ENCODE measurements around the gene TPST2.

The TPST2 gene

GRCh38 chr22:26545827-26546226, 44.1 kb downstream of the TPST2 start:
- TF ChIP-seq CTCF (IDR thresholded peaks at IDR 0.05; ENCODE audit: low read depth, low read length, missing control alignments): no peak
- H3K4me3 ChIP-seq (ENCODE audit: low read depth, low read length): no peak overlapping the region
- DNase-seq (ENCODE audit: low read depth): no peak

GRCh38 chr22:26545385-26545784, 44.5 kb downstream of the TPST2 start:
- H3K4me3 ChIP-seq (ENCODE audit: low read depth, low read length): no peak overlapping the region
- DNase-seq (ENCODE audit: low read depth): no peak
- no peak for TF ChIP-seq CTCF (IDR thresholded peaks at IDR 0.05; ENCODE audit: low read depth, low read length, missing control alignments)

GRCh38 chr22:26544489-26544888, 45.4 kb downstream of the TPST2 start:
- DNase-seq (ENCODE audit: low read depth): no peak
- no peak for TF ChIP-seq CTCF (IDR thresholded peaks at IDR 0.05; ENCODE audit: low read depth, low read length, missing control alignments)
- H3K4me3 ChIP-seq (ENCODE audit: low read depth, low read length): no peak overlapping the region

GRCh38 chr22:26542831-26543230, 47.1 kb downstream of the TPST2 start:
- TF ChIP-seq CTCF (IDR thresholded peaks at IDR 0.05; ENCODE audit: low read depth, low read length, missing control alignments): no peak
- no peak overlapping the region for H3K4me3 ChIP-seq (ENCODE audit: low read depth, low read length)
- no peak for DNase-seq (ENCODE audit: low read depth)

- no peak for DNase-seq (ENCODE audit: low read depth)
- no peak overlapping the region for H3K4me3 ChIP-seq (ENCODE audit: low read depth, low read length)
- TF ChIP-seq CTCF (IDR thresholded peaks at IDR 0.05; ENCODE audit: low read depth, low read length, missing control alignments): no peak
These were observed 48.6 kb downstream of the TPST2 start for GRCh38 chr22:26541167-26541819.

GRCh38 chr22:26540119-26540518, 49.8 kb downstream of the TPST2 start:
- DNase-seq (ENCODE audit: low read depth): no peak
- H3K4me3 ChIP-seq (ENCODE audit: low read depth, low read length): no peak overlapping the region
- TF ChIP-seq CTCF (IDR thresholded peaks at IDR 0.05; ENCODE audit: low read depth, low read length, missing control alignments): no peak

GRCh38 chr22:26536762-26537134, 53.2 kb downstream of the TPST2 start:
- TF ChIP-seq CTCF (IDR thresholded peaks at IDR 0.05; ENCODE audit: low read depth, low read length, missing control alignments): no peak
- DNase-seq (ENCODE audit: low read depth): no peak
- no peak overlapping the region for H3K4me3 ChIP-seq (ENCODE audit: low read depth, low read length)
